Occipital lobe (tissue), 2 donors: ENCODE data around the gene EEF1G. TPM values are rescaled to one million over a fixed set of nuclear protein-coding genes. Genes with fewer than 3 reads are reported as not detected.
A peak's percentile ranks its signal among the peaks of the same experiment; 100 is the strongest.
"Not testable (repeated sequence)": the region's sequence is repeated elsewhere in the genome, so short reads cannot be mapped to it uniquely, and the experiment has no call there.

ENCODE experiments used
- DNase-seq: peaks from one replicate; lab custom pipeline; 2025; lab: John Stamatoyannopoulos, UW
- total RNA-seq: library from RNA; depleted of rRNA; stranded (reverse); fragments of >200 nt; gene quantifications from one replicate; pipeline ENCODE4 v1.2.3, GENCODE V29; 2014

EEF1G gene
- total RNA-seq, 1 donor from 2014 or later: 1,633 TPM

GRCh38 chr11:62603776-62604299 is 30.1 kb upstream of the EEF1G start:
- DNase-seq: no peak

GRCh38 chr11:62603072-62603408 is 29.3 kb upstream of the EEF1G start:
- no peak for DNase-seq

GRCh38 chr11:62602141-62603071 is 28.7 kb upstream of the EEF1G start:
- DNase-seq: peak; percentile 63

GRCh38 chr11:62601372-62602140 is 27.9 kb upstream of the EEF1G start, which contains the start of gene MTA2:
Gene MTA2 (minus strand): TSS chr11:62601865. CDS start chr11:62601450, 415 bp downstream.
- DNase-seq: peak; percentile 97

GRCh38 chr11:62601122-62601371 is 27.4 kb upstream of the EEF1G start:
- no peak for DNase-seq

- no peak for DNase-seq
Observed at GRCh38 chr11:62600367-62601121, 26.9 kb upstream of the EEF1G start.

GRCh38 chr11:62599901-62600300 is 26.2 kb upstream of the EEF1G start:
- no peak for DNase-seq

GRCh38 chr11:62599069-62599696 is 25.5 kb upstream of the EEF1G start:
- DNase-seq: peak; percentile 85

- DNase-seq: no peak
Observed at GRCh38 chr11:62595124-62595523, 21.4 kb upstream of the EEF1G start.

- peak; percentile 39 for DNase-seq
Observed at GRCh38 chr11:62593434-62594044, 19.8 kb upstream of the EEF1G start.

GRCh38 chr11:62592989-62593421 is 19.3 kb upstream of the EEF1G start:
- no peak for DNase-seq

- DNase-seq: no peak
Observed at GRCh38 chr11:62592146-62592815, 18.6 kb upstream of the EEF1G start.

GRCh38 chr11:62591448-62592145 is 17.9 kb upstream of the EEF1G start, which contains the start of gene TUT1:
Gene TUT1 (minus strand): TSS chr11:62591523. CDS start chr11:62591485, 38 bp downstream.
- DNase-seq: peak; percentile 98

- no peak for DNase-seq
Observed at GRCh38 chr11:62588966-62589637, 15.4 kb upstream of the EEF1G start.

GRCh38 chr11:62585356-62585755 is 11.7 kb upstream of the EEF1G start:
- DNase-seq: not testable (repeated sequence)

- not testable (repeated sequence) for DNase-seq
Observed at GRCh38 chr11:62581735-62582134, 8.0 kb upstream of the EEF1G start.

GRCh38 chr11:62580959-62581715 is 7.4 kb upstream of the EEF1G start:
- no peak for DNase-seq

GRCh38 chr11:62579252-62579651 is 5.6 kb upstream of the EEF1G start:
- no peak for DNase-seq
